22Rv1 (cell line): ENCODE measurements around the gene SEMA5A.

Experiments used
- H3K27ac ChIP-seq: fragments of 450-650 bp; 2 replicates; pipeline ENCODE4 v1.5.1; 2017
- ZFX ChIP-seq: fragments of 450-650 bp; IDR thresholded peaks from 2 replicates; pipeline ENCODE4 v1.6.1; 2017; ENCODE audit warnings: antibody characterized with exemption, borderline replicate concordance
- TF ChIP-seq, protein P1 (sequence below): fragments of 450-650 bp; IDR thresholded peaks from 2 replicates; pipeline ENCODE4 v1.5.1; 2017; ENCODE audit warnings: mild to moderate bottlenecking

The SEMA5A gene

DNA sequence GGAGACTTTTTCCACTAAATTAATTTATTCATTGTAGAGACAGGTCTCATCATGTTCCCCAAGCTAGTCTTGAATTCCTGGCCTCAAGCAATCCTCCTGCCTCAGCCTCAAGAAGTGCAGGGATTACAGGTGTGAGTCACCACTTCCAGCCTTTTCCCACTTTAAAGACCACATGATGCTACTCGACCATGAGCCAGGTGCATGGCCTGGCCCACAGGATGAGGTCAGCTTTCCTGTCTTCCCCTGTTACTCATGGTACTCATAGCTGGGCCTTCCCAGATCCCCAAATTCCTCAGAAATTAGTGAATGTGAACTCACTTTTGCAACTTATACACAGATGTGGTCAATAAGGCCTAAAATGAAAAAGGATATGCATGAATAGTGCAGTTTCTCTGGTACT is 395.9 kb downstream of the SEMA5A start:
- no peak overlapping the region for H3K27ac ChIP-seq
- TF ChIP-seq ZFX: no peak
- TF ChIP-seq, protein P1, sequence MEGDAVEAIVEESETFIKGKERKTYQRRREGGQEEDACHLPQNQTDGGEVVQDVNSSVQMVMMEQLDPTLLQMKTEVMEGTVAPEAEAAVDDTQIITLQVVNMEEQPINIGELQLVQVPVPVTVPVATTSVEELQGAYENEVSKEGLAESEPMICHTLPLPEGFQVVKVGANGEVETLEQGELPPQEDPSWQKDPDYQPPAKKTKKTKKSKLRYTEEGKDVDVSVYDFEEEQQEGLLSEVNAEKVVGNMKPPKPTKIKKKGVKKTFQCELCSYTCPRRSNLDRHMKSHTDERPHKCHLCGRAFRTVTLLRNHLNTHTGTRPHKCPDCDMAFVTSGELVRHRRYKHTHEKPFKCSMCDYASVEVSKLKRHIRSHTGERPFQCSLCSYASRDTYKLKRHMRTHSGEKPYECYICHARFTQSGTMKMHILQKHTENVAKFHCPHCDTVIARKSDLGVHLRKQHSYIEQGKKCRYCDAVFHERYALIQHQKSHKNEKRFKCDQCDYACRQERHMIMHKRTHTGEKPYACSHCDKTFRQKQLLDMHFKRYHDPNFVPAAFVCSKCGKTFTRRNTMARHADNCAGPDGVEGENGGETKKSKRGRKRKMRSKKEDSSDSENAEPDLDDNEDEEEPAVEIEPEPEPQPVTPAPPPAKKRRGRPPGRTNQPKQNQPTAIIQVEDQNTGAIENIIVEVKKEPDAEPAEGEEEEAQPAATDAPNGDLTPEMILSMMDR: no peak

DNA sequence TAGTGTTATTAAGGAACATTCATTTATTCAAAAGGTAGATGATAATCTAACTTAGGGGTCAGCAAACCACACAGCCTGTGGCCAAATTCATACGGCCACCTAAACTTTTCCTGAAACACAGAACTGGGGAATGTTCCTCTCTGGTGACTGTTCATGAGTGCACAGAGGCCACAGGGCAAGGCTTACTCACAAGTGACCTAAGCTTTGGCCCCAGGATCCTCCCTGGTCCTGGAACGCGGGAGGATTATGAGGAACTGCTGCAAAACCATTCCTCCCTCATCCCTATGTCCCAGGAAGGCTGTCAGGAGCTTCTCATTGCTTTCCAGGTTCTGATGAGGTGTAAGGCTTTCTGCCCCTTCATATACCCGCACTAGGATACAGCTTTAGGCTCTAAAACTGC is 397.6 kb downstream of the SEMA5A start:
- TF ChIP-seq, protein P1: no peak
- TF ChIP-seq ZFX: no peak
- H3K27ac ChIP-seq: no peak overlapping the region

DNA sequence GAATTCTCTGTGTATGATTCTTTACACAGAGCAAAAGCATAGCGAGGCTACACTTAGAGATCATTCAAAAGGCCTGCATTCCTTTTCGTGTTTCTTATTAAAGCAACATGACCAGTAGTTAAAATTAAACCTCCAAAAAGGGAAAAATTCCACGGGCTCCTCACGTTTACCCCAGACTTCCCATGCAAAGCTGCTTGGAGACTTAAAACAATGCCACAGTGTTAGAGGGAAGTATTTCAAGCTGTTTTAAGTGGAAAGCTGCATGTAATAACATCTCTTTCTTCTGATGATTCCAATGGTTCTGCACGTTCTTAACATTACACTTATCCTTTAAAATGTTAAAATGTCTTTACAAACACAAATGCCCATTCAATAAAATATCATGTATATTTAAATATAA is 405.2 kb downstream of the SEMA5A start:
- no peak overlapping the region for H3K27ac ChIP-seq
- no peak for TF ChIP-seq ZFX

DNA sequence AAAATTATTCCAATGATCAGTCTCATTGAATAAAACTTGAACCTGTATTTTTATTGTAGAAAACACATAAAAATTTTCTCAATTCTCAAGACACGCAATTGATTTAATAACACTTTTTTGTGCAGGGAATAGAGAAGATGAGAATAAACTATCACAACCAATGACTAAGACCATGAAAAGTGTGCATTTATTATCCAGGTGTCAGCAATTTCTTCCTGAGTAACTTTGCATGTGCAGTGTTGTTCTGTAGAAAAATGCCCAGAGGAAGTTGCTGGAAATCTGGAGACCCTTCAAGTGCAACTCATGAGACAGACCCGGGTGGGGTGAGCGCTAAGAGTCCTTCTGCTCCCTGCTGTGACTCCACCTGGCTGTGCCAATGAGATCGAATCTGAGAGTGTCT is 405.7 kb downstream of the SEMA5A start:
- H3K27ac ChIP-seq: no peak overlapping the region
- TF ChIP-seq, protein P1: no peak
- no peak for TF ChIP-seq ZFX

DNA sequence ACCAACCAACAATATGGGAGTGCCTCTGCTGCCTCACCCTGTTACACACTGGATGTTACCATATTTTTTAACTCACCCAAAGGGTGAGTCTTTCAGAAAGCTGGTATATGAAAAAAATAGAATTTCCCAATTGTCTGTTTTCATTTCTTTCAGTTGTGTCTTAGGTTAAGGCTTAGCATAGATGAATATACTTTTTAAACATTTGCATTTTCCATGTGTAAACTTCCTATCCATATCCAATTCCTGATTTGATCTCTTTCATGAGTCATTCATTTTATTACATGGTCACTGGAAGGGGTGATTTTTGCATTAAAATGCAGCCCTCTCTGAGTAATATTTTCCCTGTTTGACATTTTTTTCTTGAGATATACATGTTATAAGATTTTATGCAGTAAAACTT is 406.5 kb downstream of the SEMA5A start:
- TF ChIP-seq, protein P1: no peak
- TF ChIP-seq ZFX: no peak
- H3K27ac ChIP-seq: no peak overlapping the region

DNA sequence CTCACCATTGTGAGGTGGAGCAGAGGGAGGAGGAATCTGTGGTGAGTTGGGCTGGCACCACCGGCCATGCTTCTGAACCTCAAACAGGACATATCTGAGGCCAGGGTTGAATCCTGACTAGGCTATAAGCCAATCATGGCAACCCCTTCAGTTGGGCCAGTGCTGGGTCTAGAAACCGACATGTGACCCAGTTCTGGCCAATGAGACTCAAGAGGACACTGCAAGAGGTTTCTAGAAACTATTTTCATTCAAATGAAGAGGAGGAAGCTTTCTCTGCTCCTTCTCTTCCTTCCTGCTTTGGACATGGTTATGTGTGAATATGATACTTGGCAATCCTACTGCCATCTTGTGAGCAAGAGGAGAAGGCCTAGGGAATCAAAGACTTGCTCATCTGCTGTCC is 417.7 kb downstream of the SEMA5A start:
- TF ChIP-seq, protein P1: no peak
- no peak for TF ChIP-seq ZFX
- no peak overlapping the region for H3K27ac ChIP-seq

DNA sequence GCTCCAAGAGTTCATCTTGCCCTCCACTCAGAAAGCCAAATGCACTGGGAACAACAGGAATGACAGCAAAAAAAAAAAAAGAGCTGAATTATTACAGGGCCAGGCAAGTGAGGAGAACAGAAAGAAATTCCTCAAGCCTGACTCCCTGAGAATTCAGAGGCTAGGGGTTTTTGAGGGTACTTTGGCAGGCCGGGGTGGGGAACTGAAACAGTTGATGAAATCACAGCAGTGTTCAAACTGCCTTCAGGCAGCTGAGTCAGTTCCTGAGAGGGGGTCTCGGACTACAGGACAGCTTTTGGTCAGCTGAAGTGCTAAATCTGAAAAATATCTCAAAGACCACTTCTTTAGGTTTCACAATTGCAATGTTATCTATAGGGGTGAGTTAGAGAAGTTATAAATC is 419.4 kb downstream of the SEMA5A start:
- H3K27ac ChIP-seq: no peak overlapping the region
- TF ChIP-seq, protein P1: no peak
- TF ChIP-seq ZFX: no peak

DNA sequence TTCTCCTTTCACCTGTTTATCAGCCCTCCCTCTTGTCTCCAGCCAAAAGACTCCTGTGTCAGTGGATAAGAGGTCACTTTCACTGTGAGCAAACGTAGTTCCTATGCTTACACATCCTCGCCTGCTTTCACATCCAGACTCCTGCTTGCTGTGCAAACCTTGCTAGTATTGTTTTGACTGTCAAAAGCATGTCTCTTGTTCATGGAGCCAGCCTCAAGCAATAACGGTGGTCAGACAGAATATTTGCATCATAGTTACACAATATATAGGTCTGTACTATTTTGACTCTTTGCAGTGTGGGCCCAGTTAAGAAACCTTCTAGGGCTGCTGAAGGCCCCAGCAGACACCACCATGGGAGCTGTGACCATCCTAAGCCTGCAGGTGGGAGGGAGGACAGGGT is 420.0 kb downstream of the SEMA5A start:
- no peak overlapping the region for H3K27ac ChIP-seq
- no peak for TF ChIP-seq ZFX
- TF ChIP-seq, protein P1: no peak
